Activated CD4-positive, alpha-beta T cell treated with anti-CD3 and anti-CD28 coated beads for 36 hours (primary cell): ENCODE results near the gene DMBX1. TPM values are rescaled to one million over a fixed set of nuclear protein-coding genes. Genes with fewer than 3 reads are reported as not detected.

Source experiments
- ATAC-seq: fragments of 200-7000 bp; cut with Tn5 transposase; one replicate; pipeline ENCODE4 v1.10.0; 2021; ENCODE audit warnings: mild to moderate bottlenecking, moderate library complexity
- CTCF ChIA-PET: fragments of 350-600 bp; sonication (Branson Sonifier 250); formaldehyde crosslinking; loops from one replicate; lab custom pipeline; 2021; ENCODE audit warnings: antibody characterized with exemption; lab: Charles Lee
- POLR2A ChIA-PET: fragments of 350-600 bp; sonication (Branson Sonifier 250); formaldehyde crosslinking; loops from one replicate; lab custom pipeline; 2021; ENCODE audit warnings: antibody characterized with exemption, inconsistent platforms; lab: Charles Lee
- DNase-seq: peaks from one replicate; pipeline ENCODE4 v3.0.0-alpha.2; 2020
- H3K27ac Mint-ChIP-seq: one replicate; pipeline ENCODE4 v1.8.0; 2021; ENCODE audit warnings: mixed read lengths
- H3K27me3 Mint-ChIP-seq: one replicate; pipeline ENCODE4 v1.8.0; 2021; ENCODE audit warnings: mixed read lengths
- H3K36me3 Mint-ChIP-seq: one replicate; pipeline ENCODE4 v1.8.0; 2021; ENCODE audit warnings: low read depth, mixed read lengths
- H3K4me1 Mint-ChIP-seq: one replicate; pipeline ENCODE4 v1.8.0; 2021; ENCODE audit warnings: mixed read lengths
- H3K4me3 Mint-ChIP-seq: one replicate; pipeline ENCODE4 v1.8.0; 2021; ENCODE audit warnings: mild to moderate bottlenecking, moderate library complexity, mixed read lengths
- H3K9me3 Mint-ChIP-seq: one replicate; pipeline ENCODE4 v1.8.0; 2021; ENCODE audit warnings: low read depth, mixed read lengths
- intact Hi-C, 2 experiments: fragments of 100-400 bp; cut with DNase I in 1 of 2; cut with micrococcal nuclease in 1 of 2; formaldehyde crosslinking; loops; one replicate each; pipeline versions ENCODE4 v1.14.2 to v1.15.1; 2022 to 2024; cut with DNase I, micrococcal nuclease
- total RNA-seq, 2 experiments: library from RNA; stranded (reverse); gene quantifications; one replicate each; pipeline ENCODE4 v1.2.3, GENCODE V29; 2021

DMBX1 gene
- total RNA-seq, 2 experiments from 2014 or later = 0.05 TPM; not detected in 1

GRCh38 chr1:46536527-46536926, 46.9 kb downstream of the DMBX1 start:
- Mint-ChIP-seq H3K4me1 (peaks cover 9% of the 10 kb centered on the region), H3K36me3 (no peaks in the 10 kb centered on the region), H3K4me3 (no peak overlapping the region), H3K27me3 (peaks cover 14% of the 10 kb centered on the region), H3K27ac (no peak overlapping the region), H3K9me3 (no peaks in the 10 kb centered on the region)
- ChIA-PET CTCF (interaction anchor here (1.5 kb wide), 1 partner anchor 94 kb away, joined by 6 read pairs; no protein-coding TSS in a partner anchor), POLR2A (no interaction called here)
- ATAC-seq (no peak), DNase-seq (no peak)
- intact Hi-C loops = no loop called here

GRCh38 chr1:46537651-46538050, 48.0 kb downstream of the DMBX1 start:
- CTCF ChIA-PET = interaction anchor here (0.6 to 1.2 kb wide), 4 partner anchors 10 to 105 kb away, joined by 3 read pairs; no protein-coding TSS in a partner anchor
- Mint-ChIP-seq H3K27ac (no peak overlapping the region), H3K4me3 (no peak overlapping the region), H3K36me3 (no peaks in the 10 kb centered on the region), H3K4me1 (peaks cover 2% of the 10 kb centered on the region), H3K9me3 (no peaks in the 10 kb centered on the region), H3K27me3 (peaks cover 18% of the 10 kb centered on the region)
- intact Hi-C loops = no loop called here
- DNase-seq (no peak), ATAC-seq (no peak)
- POLR2A ChIA-PET = no interaction called here

- intact Hi-C loops = no loop called here
- CTCF ChIA-PET = interaction anchor here (0.6 to 1.2 kb wide), 4 partner anchors 9 to 105 kb away, joined by 3 read pairs; no protein-coding TSS in a partner anchor
- Mint-ChIP-seq H3K4me1 (peaks cover 2% of the 10 kb centered on the region), H3K9me3 (no peaks in the 10 kb centered on the region), H3K27ac (no peak overlapping the region), H3K4me3 (no peak overlapping the region), H3K27me3 (peaks cover 20% of the 10 kb centered on the region), H3K36me3 (no peaks in the 10 kb centered on the region)
- ATAC-seq (no peak), DNase-seq (no peak)
- POLR2A ChIA-PET = no interaction called here
These were observed 48.5 kb downstream of the DMBX1 start for GRCh38 chr1:46538147-46538546.

Other genes starting within 250 kb of the DMBX1 start
- gene RAD54L, start 242.1 kb upstream of the DMBX1 start, total RNA-seq = 10 to 100 TPM; 64.2 to 73.4 TPM
- gene LRRC41, start 186.2 kb upstream of the DMBX1 start, total RNA-seq = 10 to 100 TPM; 33.4 to 34.7 TPM
- gene UQCRH, start 186.1 kb upstream of the DMBX1 start, total RNA-seq = 100 to 1,000 TPM; 258 to 391 TPM
- gene NSUN4, start 149.0 kb upstream of the DMBX1 start, total RNA-seq = 10 to 100 TPM; 26.1 to 31.3 TPM
- gene FAAH, start 95.5 kb upstream of the DMBX1 start, total RNA-seq = 1 to 10 TPM; 5.3 to 7.5 TPM
- not detected for gene KNCN, start 61.8 kb downstream of the DMBX1 start, total RNA-seq
- 10 to 100 TPM; 27.8 to 31.0 TPM for gene MKNK1, start 114.4 kb downstream of the DMBX1 start, total RNA-seq
- 1 to 10 TPM; 8.5 to 8.9 TPM for gene MOB3C, start 127.0 kb downstream of the DMBX1 start, total RNA-seq
- 10 to 100 TPM; 46.1 to 48.5 TPM for gene ATPAF1, start 178.5 kb downstream of the DMBX1 start, total RNA-seq
- gene TEX38, start 182.0 kb downstream of the DMBX1 start, total RNA-seq = under 1 TPM in 1 of 2 experiments, not detected in 1; 0.18 TPM
- gene EFCAB14, start 229.3 kb downstream of the DMBX1 start, total RNA-seq = 10 to 100 TPM; 37.8 to 54.3 TPM